HL-60/S4 treated with retinoic acid at 250 ng/mL for 4 days and 3 days (cell line): ENCODE measurements around the gene HDAC2.
"Not testable (repeated sequence)": the region's sequence is repeated elsewhere in the genome, so short reads cannot be mapped to it uniquely, and the experiment has no call there.

ENCODE experiments used
- in situ Hi-C: fragments of 300-500 bp; cut with MboI; formaldehyde crosslinking; loops from 2 replicates; pipeline ENCODE4 v1.7.0; 2022; ENCODE audit warnings: low sequenced_read_pairs

The HDAC2 gene

GRCh38 chr6:113970805-113971676 is at the start of gene HDAC2:
HDAC2 (minus strand) TSS chr6:113971148; CDS start chr6:113970908, 240 bp downstream.
- in situ Hi-C loops = no loop called here

DNA sequence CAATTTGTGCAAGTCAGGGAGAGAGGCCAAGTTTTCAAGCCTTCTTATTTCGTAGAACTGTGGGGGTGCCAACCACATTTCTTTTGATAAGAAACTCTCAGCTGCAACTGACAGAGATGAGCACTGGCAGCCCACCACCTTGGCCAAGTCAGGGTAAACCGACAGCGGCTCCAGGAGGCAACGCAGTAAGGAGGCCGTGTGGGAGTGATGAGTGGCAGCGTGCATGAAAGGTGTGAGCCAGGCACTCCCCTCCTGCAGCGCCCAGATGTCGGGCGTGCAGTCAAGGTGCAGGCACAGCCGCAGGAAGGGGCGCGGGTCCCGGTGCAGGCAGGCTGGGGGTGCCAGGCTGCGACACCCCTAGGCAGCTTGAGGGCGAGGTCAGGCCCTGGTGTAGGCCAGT is 49.2 kb upstream of the HDAC2 start:
- in situ Hi-C loops = no loop called here

DNA sequence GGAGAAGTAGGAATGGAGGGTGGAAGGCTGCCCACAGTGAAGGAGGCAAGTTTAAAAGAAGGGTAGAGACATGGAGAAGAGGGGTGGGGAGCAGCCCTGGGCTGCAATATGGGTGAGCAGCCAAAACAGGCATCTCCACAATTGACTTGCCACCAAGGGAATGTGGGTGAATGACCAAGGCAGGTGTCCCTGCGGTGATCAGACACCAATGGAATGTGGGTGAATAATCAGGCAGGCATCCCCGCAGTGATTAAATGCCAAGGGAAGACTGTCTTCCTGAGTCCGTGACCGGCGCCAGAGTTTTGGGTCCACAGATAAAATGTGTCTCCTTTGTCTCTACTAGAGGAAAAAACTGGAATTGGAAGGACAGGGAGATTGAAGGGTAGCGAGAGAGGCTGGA is 46.2 kb upstream of the HDAC2 start:
- in situ Hi-C loops = not testable (repeated sequence)

GRCh38 chr6:114014106-114014505 is 43.2 kb upstream of the HDAC2 start:
- in situ Hi-C loops = not testable (repeated sequence)

DNA sequence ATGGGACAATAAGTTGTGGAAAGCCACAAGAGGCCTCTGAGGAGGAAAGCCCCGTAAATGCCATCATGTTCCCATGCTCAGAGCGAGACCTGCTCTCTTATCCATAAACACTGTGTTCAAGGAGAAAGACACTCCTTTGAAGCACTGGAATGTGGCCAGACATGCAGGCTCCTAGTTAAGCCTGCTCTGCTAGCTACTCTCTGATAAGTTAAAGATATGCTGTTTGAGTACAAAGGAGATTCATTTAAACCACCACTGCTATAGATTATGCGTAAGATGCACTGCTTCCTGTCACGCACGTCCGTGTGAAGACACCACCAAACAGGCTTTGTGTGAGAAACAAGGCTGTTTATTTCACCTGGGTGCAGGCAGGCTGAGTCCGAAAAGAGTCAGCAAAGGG is 40.5 kb upstream of the HDAC2 start:
- in situ Hi-C loops = not testable (repeated sequence)

- in situ Hi-C loops = no loop called here
Measured at GRCh38 chr6:114010540-114010939, 39.6 kb upstream of the HDAC2 start.

DNA sequence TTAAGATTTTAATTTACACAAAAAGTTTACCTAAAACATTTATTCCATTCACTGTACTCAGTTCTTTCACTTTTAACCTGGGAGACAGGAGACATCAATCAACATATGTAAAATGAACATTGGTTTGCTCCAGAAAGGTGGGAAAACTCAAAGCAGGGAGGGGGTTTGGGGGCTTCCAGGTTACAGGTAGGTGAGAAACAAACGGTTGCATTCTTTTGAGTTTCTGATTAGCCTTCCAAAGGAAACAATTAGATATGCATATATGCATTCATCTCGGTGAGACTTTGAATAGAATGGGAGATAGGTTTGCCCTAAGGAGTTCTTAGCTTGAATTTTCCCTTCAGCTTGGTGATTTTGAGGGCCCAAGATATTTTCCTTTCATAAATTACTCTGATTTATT is 38.2 kb upstream of the HDAC2 start:
- in situ Hi-C loops = no loop called here

DNA sequence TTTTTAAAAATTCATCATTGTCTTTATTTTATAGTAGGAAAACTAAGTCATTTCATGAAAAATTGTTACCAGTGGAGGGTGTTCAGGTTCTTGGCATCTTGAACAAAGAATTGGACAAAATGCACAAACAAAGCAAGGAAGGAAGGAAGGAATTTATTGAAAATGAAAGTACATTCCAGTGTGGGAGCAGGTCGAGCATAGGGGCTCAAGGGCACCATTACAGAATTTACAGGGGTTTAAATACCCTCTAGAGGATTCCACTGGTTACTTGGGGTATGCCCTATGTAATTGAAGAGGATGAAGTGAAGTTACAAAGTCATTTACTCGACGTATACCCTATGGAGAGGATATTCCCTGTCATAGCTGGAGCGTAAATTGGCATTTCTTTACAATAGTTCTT is 37.4 kb upstream of the HDAC2 start:
- in situ Hi-C loops = no loop called here

DNA sequence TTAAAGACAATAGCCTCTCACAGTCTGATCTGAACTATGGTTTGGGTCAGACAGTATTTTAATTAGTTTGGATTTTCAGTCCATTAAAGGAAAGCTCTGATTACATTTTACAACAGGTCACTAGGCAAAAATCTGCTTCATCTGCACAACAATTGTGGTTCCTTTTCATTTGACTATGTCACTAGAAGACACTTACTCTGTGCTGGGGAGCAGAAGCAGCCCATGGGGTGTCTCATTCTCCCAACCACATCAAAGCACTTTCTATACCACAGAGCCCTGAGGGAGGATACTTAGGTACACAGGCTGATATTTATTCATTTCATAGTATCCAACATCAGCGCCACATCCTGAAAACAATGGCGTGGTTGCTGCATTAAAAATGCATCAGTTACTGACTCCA is 36.6 kb upstream of the HDAC2 start:
- in situ Hi-C loops = no loop called here

GRCh38 chr6:114001354-114001753 is 30.4 kb upstream of the HDAC2 start:
- in situ Hi-C loops = no loop called here

- in situ Hi-C loops = no loop called here
Measured at GRCh38 chr6:114000069-114000468, 29.1 kb upstream of the HDAC2 start.

- in situ Hi-C loops = no loop called here
Measured at GRCh38 chr6:113999284-113999683, 28.3 kb upstream of the HDAC2 start.

DNA sequence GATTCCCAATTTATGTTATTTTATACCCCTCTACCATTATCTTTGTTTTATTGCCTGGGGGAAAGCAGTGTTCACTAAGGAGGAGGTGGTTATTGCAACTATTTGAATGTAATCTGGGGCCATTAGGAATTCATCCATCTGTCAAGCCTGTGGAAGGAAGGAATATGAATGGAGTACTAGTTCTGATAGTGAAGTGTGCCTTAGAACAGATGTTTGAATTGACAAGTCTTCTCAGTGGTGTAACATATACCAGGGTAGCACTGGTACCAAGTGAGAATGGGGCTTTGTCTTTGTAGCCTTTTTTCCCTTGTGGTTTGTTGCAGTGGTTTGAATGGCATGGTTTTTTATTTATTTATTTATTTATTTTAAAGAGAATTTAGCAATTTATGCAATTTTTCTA is 27.9 kb upstream of the HDAC2 start:
- in situ Hi-C loops = no loop called here

GRCh38 chr6:113997116-113997515 is 26.2 kb upstream of the HDAC2 start:
- in situ Hi-C loops = no loop called here

DNA sequence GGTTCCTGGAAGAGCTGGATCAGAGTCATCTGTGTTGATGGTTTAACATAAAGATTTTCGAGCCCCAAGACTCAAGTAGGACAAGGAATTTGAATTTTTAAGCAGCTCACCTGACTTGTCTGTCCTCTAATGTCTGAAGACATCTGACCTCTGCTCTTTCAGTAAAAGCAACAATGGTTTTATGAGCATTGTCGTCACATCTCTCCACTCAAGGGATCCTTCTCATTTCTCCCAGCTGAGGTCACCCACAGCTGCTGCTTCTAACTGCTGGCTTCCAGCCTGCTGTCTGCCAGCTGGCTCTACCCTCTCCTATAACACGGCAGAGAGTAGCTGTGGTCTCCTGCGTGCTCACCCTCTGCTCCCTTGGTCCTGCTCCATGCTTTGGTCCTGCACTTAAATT is 24.7 kb upstream of the HDAC2 start:
- in situ Hi-C loops = no loop called here

DNA sequence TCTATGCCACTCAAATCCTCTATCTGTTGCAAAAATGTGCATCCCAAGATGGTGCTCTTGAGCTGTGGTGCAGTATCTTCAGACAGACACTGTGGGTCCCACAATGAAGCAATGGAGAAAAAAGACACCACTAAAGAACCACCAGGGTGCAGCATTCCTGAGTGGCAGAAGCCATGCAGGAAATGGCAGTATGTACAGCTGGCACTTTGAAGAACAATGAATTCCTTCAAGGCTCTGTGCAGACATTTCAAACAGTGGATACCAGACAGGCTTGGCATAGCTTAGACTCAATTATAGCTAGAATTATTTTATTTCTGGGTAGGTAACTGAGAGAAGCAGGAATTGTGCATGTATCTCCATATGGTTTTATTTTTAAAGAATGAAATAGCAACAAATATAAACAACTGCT is 24.0 kb upstream of the HDAC2 start:
- in situ Hi-C loops = no loop called here

DNA sequence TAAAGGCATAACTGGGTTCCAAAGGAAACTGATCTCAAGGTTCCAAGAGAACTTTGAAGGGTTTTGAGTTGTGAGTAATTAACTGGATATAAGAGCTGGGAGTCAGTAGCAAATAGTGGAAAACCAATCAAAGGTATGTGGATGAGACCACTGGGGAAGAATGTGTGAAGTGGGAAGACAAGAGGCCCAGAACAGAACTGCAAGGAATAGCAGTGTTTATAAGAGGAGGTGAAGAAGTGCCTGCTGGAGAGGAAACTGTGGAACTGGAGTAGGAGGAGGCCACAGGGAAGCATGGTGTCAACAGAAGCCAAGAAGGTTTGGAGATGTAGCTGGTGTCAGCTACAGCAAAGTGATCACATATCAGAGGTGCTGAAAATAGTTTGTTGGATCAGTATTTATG is 18.7 kb upstream of the HDAC2 start:
- in situ Hi-C loops = no loop called here

GRCh38 chr6:113982675-113983074 is 11.7 kb upstream of the HDAC2 start:
- in situ Hi-C loops = not testable (repeated sequence)

DNA sequence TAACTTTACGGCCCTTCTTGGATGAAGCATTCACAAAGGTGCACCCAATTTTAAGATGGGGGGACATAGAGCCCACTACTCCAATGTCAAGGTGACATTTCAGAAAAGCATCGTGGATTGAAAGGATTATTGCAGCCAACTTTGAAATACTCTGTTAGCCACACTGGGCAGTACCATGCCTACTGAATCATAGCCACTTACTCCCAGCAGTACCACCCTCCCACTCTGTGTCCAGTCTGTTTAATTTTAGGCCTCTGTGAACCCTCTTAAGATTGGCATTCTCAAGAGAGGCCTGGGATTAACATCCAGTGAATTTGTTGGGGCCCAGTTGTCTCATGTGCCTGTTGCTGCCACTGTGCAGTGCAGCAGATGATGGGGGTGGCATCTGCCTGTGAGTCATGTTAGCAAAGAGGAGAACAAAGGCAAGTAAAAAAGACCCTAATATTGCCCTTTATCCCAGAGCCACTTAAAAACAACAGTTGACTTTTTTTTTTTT is 11.2 kb upstream of the HDAC2 start:
- in situ Hi-C loops = no loop called here

- in situ Hi-C loops = no loop called here
Measured at GRCh38 chr6:113980937-113981554, 10.1 kb upstream of the HDAC2 start.

- in situ Hi-C loops = no loop called here
Measured at GRCh38 chr6:113979937-113980336, 9.0 kb upstream of the HDAC2 start.

DNA sequence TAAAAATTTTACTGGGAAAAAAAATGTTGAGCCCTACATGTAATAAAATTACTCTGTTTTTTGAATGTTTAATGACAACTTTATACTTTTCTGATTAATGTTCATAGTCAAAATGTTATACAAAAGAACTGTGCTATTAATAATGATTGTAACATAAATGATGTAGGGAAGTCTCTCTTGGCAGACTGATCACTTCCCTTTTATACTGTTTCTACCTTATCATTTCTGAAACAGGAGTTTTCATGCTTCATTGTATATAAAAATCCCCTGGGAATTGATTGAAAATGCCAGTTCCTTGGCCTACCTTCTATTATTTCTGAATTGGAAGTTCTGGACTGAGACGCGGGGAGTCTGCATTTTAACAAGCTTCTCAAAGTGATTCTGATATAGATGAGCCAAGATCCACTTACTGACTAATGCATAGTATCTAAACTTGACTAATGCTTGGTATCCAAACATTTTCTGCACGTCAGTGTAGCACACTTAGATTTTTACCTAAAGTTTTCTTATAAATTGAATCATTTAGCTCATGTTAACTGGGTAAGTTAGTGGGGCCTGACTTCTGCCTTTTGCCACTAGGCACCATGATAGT is 7.2 kb upstream of the HDAC2 start:
- in situ Hi-C loops = no loop called here
